Lower leg skin (tissue), 4 donors: ENCODE measurements around the gene NAV3. TPM values are rescaled to one million over a fixed set of nuclear protein-coding genes. Genes with fewer than 3 reads are reported as not detected.

Experiments used
- DNase-seq, 2 donors: peaks; one replicate each; pipeline ENCODE4 v3.0.0-alpha.2; 2019; ENCODE audit warnings: low spot score in 2 of 2
- H3K4me3 ChIP-seq: fragments of 200-600 bp; sonication (generic); 2 replicates; pipeline ENCODE4 v1.5.1; 2017; ENCODE audit warnings: mild to moderate bottlenecking, low read depth; ENCODE audit not compliant: poor library complexity, severe bottlenecking
- CTCF ChIP-seq, 3 donors: fragments of 450-650 bp; IDR thresholded peaks; one replicate each; pipeline ENCODE4 v1.5.1; 2016; ENCODE audit warnings: antibody characterized with exemption in 3 of 3, mild to moderate bottlenecking in 3 of 3, moderate library complexity in 2 of 3
- POLR2A ChIP-seq, 2 donors: fragments of 450-650 bp; IDR thresholded peaks; one replicate each; pipeline ENCODE4 v1.6.1; 2016 to 2017; ENCODE audit warnings: antibody characterized with exemption in 2 of 2, mild to moderate bottlenecking in 1 of 2, moderate library complexity in 1 of 2
- WGBS, 2 donors: methylation state at CpG; one replicate each; pipeline ENCODE4 v1.1.5; 2018; 5-methylcytosine and 5-hydroxymethylcytosine counted together
- intact Hi-C: fragments of 100-400 bp; cut with DNase I; formaldehyde crosslinking; loops from one replicate; pipeline ENCODE4 v1.15.0; 2023; ENCODE audit warnings: low total_unique reads
- total RNA-seq, 4 donors: library from RNA; depleted of rRNA; stranded (reverse); fragments of >200 nt; gene quantifications; one replicate each; pipeline ENCODE4 v1.1.0, GENCODE V29; 2016

Gene NAV3
- total RNA-seq, 4 donors from 2014 or later = 8.0 to 22.5 (median 12.7) TPM

GRCh38 chr12:78185109-78185508 lies 354.4 kb downstream of the NAV3 start:
- intact Hi-C loops = no loop called here
- DNase-seq = no peak
- TF ChIP-seq POLR2A (IDR thresholded peaks at IDR 0.05) = no peak
- TF ChIP-seq CTCF (IDR thresholded peaks at IDR 0.05) = no peak
- no peak overlapping the region for H3K4me3 ChIP-seq

GRCh38 chr12:78185651-78186050 lies 355.0 kb downstream of the NAV3 start:
- H3K4me3 ChIP-seq = no peak overlapping the region
- intact Hi-C loops = no loop called here
- DNase-seq = no peak
- TF ChIP-seq POLR2A (IDR thresholded peaks at IDR 0.05) (no peak), CTCF (IDR thresholded peaks at IDR 0.05) (no peak)
- 90 to 93% methylated on average over 2 of the region's 2 CpGs for WGBS, 2 donors

- no peak for DNase-seq
- 96 to 97% methylated on average over 1 of the region's 1 CpG for WGBS, 2 donors
- TF ChIP-seq POLR2A (IDR thresholded peaks at IDR 0.05) = no peak
- no peak for TF ChIP-seq CTCF (IDR thresholded peaks at IDR 0.05)
- no peak overlapping the region for H3K4me3 ChIP-seq
- intact Hi-C loops = no loop called here
Observed at GRCh38 chr12:78186670-78187069, 356.0 kb downstream of the NAV3 start.

DNA sequence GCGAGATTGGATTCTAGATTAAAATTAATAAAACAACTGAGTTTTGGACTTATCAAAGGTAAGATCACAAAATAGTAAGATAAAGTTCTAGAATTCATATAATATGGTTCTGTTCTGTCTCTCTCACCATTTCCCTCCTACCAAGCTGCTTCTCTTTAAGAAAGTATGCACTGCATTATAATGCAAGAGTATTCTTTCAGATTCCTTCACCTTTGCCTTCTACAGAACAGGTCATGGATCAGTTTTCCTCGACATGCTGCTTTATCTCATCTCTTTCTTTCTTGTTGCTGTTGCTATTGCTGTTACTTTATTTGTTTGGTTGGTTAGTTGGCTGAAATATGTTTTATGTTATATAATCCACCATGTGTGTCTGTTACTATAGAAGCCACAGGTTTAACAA lies 357.0 kb downstream of the NAV3 start:
- intact Hi-C loops = no loop called here
- 61% methylated on average over 2 of the region's 2 CpGs for WGBS, 2 donors
- TF ChIP-seq CTCF (IDR thresholded peaks at IDR 0.05) = no peak
- TF ChIP-seq POLR2A (IDR thresholded peaks at IDR 0.05) = no peak
- no peak for DNase-seq
- no peak overlapping the region for H3K4me3 ChIP-seq

DNA sequence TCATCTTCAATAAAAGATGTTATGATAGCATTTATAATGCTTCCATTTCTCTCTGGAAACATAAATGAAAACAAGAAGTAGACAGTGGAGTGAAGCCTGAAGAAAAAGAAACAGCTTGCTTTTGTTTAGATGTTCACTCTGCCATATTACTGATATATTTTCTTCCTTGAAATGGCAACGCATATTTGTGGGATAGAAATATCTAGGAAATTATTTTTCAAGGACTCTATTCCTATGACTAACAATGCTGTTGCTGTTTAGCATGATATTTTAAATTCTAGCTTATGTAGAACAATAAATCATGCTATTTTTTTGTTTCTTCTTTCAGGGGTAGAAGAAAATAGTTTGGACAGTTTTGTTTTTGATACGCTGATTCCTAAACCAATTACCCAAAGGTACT lies 359.0 kb downstream of the NAV3 start:
- intact Hi-C loops = no loop called here
- no peak overlapping the region for H3K4me3 ChIP-seq
- no peak for DNase-seq
- WGBS, 2 donors = 85 to 87% methylated on average over 2 of the region's 2 CpGs
- no peak for TF ChIP-seq POLR2A (IDR thresholded peaks at IDR 0.05)
- no peak for TF ChIP-seq CTCF (IDR thresholded peaks at IDR 0.05)

- intact Hi-C loops = no loop called here
- TF ChIP-seq POLR2A (IDR thresholded peaks at IDR 0.05) (no peak), CTCF (IDR thresholded peaks at IDR 0.05) (no peak)
- DNase-seq = no peak
- 51 to 62% methylated on average over 1 of the region's 1 CpG for WGBS, 2 donors
- no peak overlapping the region for H3K4me3 ChIP-seq
Observed at GRCh38 chr12:78191611-78192010, 360.9 kb downstream of the NAV3 start.
